Caco-2 (cell line): ENCODE measurements around the gene IGSF9B. TPM values are rescaled to one million over a fixed set of nuclear protein-coding genes. Genes with fewer than 3 reads are reported as not detected.

ENCODE experiments used
- BruUV-seq: library from RNA; stranded (reverse); fragments of 400-500 nt; replicated peaks from 2 replicates; lab custom pipeline; 2021; lab: Mats Ljungman, UMichigan
- CTCF ChIA-PET: fragments of 300-600 bp; sonication (Branson Sonifier 250); formaldehyde crosslinking; loops from one replicate; lab custom pipeline; 2022; ENCODE audit warnings: antibody characterized with exemption; lab: Charles Lee
- POLR2A ChIA-PET: fragments of 300-600 bp; sonication (Branson Sonifier 250); formaldehyde crosslinking; loops from one replicate; lab custom pipeline; 2022; ENCODE audit warnings: antibody characterized with exemption; lab: Charles Lee
- DNase-seq, 2 experiments: peaks; one replicate each; pipeline versions ENCODE4 v3.0.0 to v3.0.0-alpha.2; 2020 to 2022
- H3K27me3 ChIP-seq: replicated peaks from 2 replicates; pipeline ENCODE4 v1.6.0; 2011; ENCODE audit warnings: low read length; ENCODE audit not compliant: control insufficient read depth, insufficient read depth
- H3K36me3 ChIP-seq: 2 replicates; pipeline ENCODE4 v1.5.1; 2011; ENCODE audit warnings: low read length; ENCODE audit not compliant: control insufficient read depth, insufficient read depth
- H3K4me1 ChIP-seq: fragments of 250-450 bp; sonication (Bioruptor Pico); 2 replicates; pipeline ENCODE4 v1.5.1; 2020; ENCODE audit warnings: mild to moderate bottlenecking
- H3K4me3 ChIP-seq: 2 replicates; pipeline ENCODE4 v1.5.1; 2011; ENCODE audit warnings: low read depth, mild to moderate bottlenecking, control low read depth, low read length
- H3K9me3 ChIP-seq: fragments of 250-450 bp; sonication (Bioruptor Pico); 2 replicates; pipeline ENCODE4 v1.5.1; 2020; ENCODE audit warnings: mild to moderate bottlenecking, moderate library complexity
- H3K27ac Mint-ChIP-seq: one replicate; pipeline ENCODE4 v1.8.0; 2022; ENCODE audit warnings: mixed read lengths; ENCODE audit not compliant: unreplicated experiment
- H3K27me3 Mint-ChIP-seq: one replicate; pipeline ENCODE4 v1.8.0; 2022; ENCODE audit warnings: mixed read lengths; ENCODE audit not compliant: insufficient read depth, unreplicated experiment
- H3K36me3 Mint-ChIP-seq: one replicate; pipeline ENCODE4 v1.8.0; 2022; ENCODE audit warnings: mild to moderate bottlenecking, mixed read lengths; ENCODE audit not compliant: insufficient read depth, unreplicated experiment
- H3K4me1 Mint-ChIP-seq: one replicate; pipeline ENCODE4 v1.8.0; 2022; ENCODE audit warnings: low read depth, mixed read lengths; ENCODE audit not compliant: unreplicated experiment
- H3K4me3 Mint-ChIP-seq: one replicate; pipeline ENCODE4 v1.8.0; 2022; ENCODE audit warnings: mild to moderate bottlenecking, moderate library complexity, mixed read lengths; ENCODE audit not compliant: unreplicated experiment
- H3K9me3 Mint-ChIP-seq: one replicate; pipeline ENCODE4 v1.8.0; 2022; ENCODE audit warnings: mixed read lengths; ENCODE audit not compliant: unreplicated experiment
- CTCF ChIP-seq, 2 experiments: fragments of 200-600 bp in 1 of 2; IDR thresholded peaks; 1 replicate in 1 of 2; 2 replicates in 1 of 2; pipeline versions ENCODE4 v1.5.1 to v1.8.0; 2011 to 2022; ENCODE audit warnings: antibody characterized with exemption in 1 of 2, control low read depth in 1 of 2, inconsistent platforms in 1 of 2, low read depth in 1 of 2, low read length in 1 of 2, mild to moderate bottlenecking in 1 of 2, moderate library complexity in 1 of 2; ENCODE audit not compliant: insufficient read depth in 1 of 2, severe bottlenecking in 1 of 2, unreplicated experiment in 1 of 2
- intact Hi-C: fragments of 100-400 bp; cut with micrococcal nuclease; formaldehyde crosslinking; loops from one replicate; pipeline ENCODE4 v1.10.0; 2022; ENCODE audit not compliant: unreplicated experiment
- total RNA-seq: library from RNA; stranded (reverse); gene quantifications from 2 replicates; pipeline ENCODE4 v1.2.3, GENCODE V29; 2022

IGSF9B gene
- total RNA-seq, 1 experiment from 2014 or later, result 4.2 TPM

- Mint-ChIP-seq H3K27ac (no peak overlapping the region), H3K9me3 (no peaks in the 10 kb centered on the region), H3K4me3 (no peak overlapping the region), H3K4me1 (peaks cover 14% of the 10 kb centered on the region), H3K27me3 (peaks cover 19% of the 10 kb centered on the region), H3K36me3 (no peaks in the 10 kb centered on the region)
- DNase-seq, result no peak
- Histone ChIP-seq H3K27me3 (peaks cover 4% of the 10 kb centered on the region), H3K36me3 (no peaks in the 10 kb centered on the region), H3K4me3 (no peak overlapping the region), H3K9me3 (no peaks in the 10 kb centered on the region), H3K4me1 (no peaks in the 10 kb centered on the region)
- no TSS peak for BruUV-seq
- intact Hi-C loops, result no loop called here
- ChIA-PET CTCF (no interaction called here), POLR2A (no interaction called here)
- TF ChIP-seq CTCF (IDR thresholded peaks at IDR 0.05; ENCODE audit: insufficient read depth in 1 of 2, low read depth in 1 of 2, low read length in 1 of 2, severe bottlenecking in 1 of 2, unreplicated experiment in 1 of 2), result no peak
Observed at GRCh38 chr11:133950874-133951326, 5.9 kb downstream of the IGSF9B start.

- no peak overlapping the region for H3K27ac Mint-ChIP-seq
- no TSS peak for BruUV-seq
- H3K4me3 Mint-ChIP-seq, result no peak overlapping the region
- Histone ChIP-seq H3K9me3 (no peaks in the 10 kb centered on the region), H3K36me3 (no peaks in the 10 kb centered on the region), H3K4me3 (no peak overlapping the region), H3K4me1 (no peaks in the 10 kb centered on the region), H3K27me3 (peaks cover 4% of the 10 kb centered on the region)
- H3K27me3 Mint-ChIP-seq, result peaks cover 18% of the 10 kb centered on the region
- no peak for TF ChIP-seq CTCF (IDR thresholded peaks at IDR 0.05; ENCODE audit: insufficient read depth in 1 of 2, low read depth in 1 of 2, low read length in 1 of 2, severe bottlenecking in 1 of 2, unreplicated experiment in 1 of 2)
- POLR2A ChIA-PET, result no interaction called here
- intact Hi-C loops, result no loop called here
- H3K36me3 Mint-ChIP-seq, result no peaks in the 10 kb centered on the region
- DNase-seq, result no peak
- CTCF ChIA-PET, result no interaction called here
- H3K4me1 Mint-ChIP-seq, result peaks cover 14% of the 10 kb centered on the region
- H3K9me3 Mint-ChIP-seq, result no peaks in the 10 kb centered on the region
Observed at GRCh38 chr11:133950421-133950820, 6.3 kb downstream of the IGSF9B start.

- Histone ChIP-seq H3K36me3 (no peaks in the 10 kb centered on the region), H3K4me3 (no peak overlapping the region), H3K4me1 (no peaks in the 10 kb centered on the region), H3K9me3 (no peaks in the 10 kb centered on the region), H3K27me3 (no peaks in the 10 kb centered on the region; the same call in none of the 2 replicates)
- Mint-ChIP-seq H3K27me3 (peaks cover 14% of the 10 kb centered on the region), H3K4me3 (no peak overlapping the region), H3K36me3 (no peaks in the 10 kb centered on the region), H3K4me1 (peaks cover 14% of the 10 kb centered on the region), H3K9me3 (no peaks in the 10 kb centered on the region), H3K27ac (no peak overlapping the region)
- no peak for TF ChIP-seq CTCF (IDR thresholded peaks at IDR 0.05; ENCODE audit: insufficient read depth in 1 of 2, low read depth in 1 of 2, low read length in 1 of 2, severe bottlenecking in 1 of 2, unreplicated experiment in 1 of 2)
- ChIA-PET CTCF (no interaction called here), POLR2A (no interaction called here)
- intact Hi-C loops, result no loop called here
- no peak for DNase-seq
- no TSS peak for BruUV-seq
Observed at GRCh38 chr11:133949129-133949528, 7.6 kb downstream of the IGSF9B start.
